LNCaP clone FGC (cell line): ENCODE results near the gene ARL4A.
"Not testable (repeated sequence)": the region's sequence is repeated elsewhere in the genome, so short reads cannot be mapped to it uniquely, and the experiment has no call there.

ENCODE experiments used
- DNase-seq: peaks from one replicate; pipeline ENCODE4 v3.0.0-alpha.2; 2011; ENCODE audit warnings: low read depth
- H3K4me3 ChIP-seq: 2 replicates; pipeline ENCODE4 v1.5.1; 2011; ENCODE audit warnings: mild to moderate bottlenecking, low read depth, low read length, control low read depth
- TF ChIP-seq, protein P1 (sequence below): IDR thresholded peaks from 2 replicates; pipeline ENCODE4 v1.5.1; 2012; ENCODE audit warnings: mild to moderate bottlenecking; ENCODE audit not compliant: control insufficient read depth, insufficient read depth; ENCODE audit errors: extremely low read depth

Gene ARL4A

DNA sequence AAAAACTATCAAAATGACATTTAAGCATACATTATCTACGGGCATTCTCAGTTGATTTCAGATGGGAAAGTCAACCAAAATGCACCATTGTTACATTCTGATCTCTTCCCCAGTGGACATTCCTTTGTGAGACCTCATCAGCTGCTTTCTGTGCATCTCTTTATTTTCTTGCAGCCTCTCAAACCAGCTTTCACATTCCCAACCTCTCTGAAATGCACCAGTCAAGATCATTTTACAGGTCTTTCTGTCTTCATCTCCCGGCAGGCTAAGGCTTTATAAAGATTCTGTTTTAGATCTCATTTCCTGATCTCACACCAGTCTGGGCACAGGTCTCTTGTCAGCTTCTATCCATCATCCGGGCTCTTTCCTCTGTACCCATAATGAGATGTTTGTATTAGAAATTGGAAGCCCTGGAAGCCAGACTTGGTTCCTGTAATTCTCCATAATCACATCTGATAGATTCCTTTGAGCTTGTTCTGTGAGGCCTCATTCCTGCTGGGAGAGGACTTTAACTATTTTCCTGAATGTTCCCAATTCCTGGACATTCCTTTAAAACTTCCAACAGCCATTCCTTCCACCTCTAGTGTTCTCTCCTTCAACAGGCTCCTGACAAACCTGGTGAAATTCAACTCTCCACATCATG is 44.3 kb upstream of the ARL4A start:
- TF ChIP-seq, protein P1, sequence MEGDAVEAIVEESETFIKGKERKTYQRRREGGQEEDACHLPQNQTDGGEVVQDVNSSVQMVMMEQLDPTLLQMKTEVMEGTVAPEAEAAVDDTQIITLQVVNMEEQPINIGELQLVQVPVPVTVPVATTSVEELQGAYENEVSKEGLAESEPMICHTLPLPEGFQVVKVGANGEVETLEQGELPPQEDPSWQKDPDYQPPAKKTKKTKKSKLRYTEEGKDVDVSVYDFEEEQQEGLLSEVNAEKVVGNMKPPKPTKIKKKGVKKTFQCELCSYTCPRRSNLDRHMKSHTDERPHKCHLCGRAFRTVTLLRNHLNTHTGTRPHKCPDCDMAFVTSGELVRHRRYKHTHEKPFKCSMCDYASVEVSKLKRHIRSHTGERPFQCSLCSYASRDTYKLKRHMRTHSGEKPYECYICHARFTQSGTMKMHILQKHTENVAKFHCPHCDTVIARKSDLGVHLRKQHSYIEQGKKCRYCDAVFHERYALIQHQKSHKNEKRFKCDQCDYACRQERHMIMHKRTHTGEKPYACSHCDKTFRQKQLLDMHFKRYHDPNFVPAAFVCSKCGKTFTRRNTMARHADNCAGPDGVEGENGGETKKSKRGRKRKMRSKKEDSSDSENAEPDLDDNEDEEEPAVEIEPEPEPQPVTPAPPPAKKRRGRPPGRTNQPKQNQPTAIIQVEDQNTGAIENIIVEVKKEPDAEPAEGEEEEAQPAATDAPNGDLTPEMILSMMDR = no peak
- no peak for DNase-seq
- H3K4me3 ChIP-seq = no peak overlapping the region

DNA sequence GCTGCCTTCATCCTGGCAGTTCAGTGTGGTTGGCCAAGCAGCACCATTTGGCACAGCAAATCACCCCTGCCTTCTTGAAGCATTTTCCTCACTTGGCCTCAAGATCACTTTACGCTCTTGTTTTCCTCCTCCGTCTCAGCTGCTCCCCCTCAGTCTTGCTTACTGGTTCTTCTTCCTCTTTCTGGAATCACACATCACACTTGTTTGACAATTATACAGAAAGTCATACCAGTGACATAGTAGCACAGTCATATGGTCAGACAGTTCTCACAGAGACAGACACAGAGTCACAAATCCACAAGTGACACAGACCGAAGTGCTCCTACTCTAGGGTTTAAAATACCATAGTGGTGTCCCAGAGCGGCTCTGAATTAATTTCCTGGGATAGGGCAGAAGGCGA is 43.8 kb upstream of the ARL4A start:
- TF ChIP-seq, protein P1 = no peak
- DNase-seq = no peak
- H3K4me3 ChIP-seq = no peak overlapping the region

DNA sequence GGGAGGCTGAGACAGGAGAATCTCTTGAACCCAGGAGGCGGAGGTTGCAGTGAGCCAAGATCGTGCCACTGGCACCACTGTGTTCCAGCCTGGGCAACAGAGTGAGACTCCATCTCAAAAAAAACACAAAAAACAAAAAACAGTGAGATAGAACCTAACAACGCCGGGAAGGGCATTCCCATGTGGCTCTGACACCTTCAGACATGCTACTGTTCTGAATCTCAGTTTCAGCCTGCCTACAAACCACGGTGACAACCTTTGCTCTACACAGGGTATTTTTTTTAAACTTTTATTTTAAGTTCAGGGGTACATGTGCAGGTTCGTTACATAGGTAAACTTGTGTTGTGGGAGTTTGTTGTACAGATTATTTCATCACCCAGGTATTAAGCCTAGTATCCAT is 42.2 kb upstream of the ARL4A start:
- DNase-seq, H3K4me3 ChIP-seq: not testable (repeated sequence)

- H3K4me3 ChIP-seq = no peak overlapping the region
- TF ChIP-seq, protein P1 = no peak
- no peak for DNase-seq
Measured at GRCh38 chr7:12646139-12646538, 41.3 kb upstream of the ARL4A start.

GRCh38 chr7:12647364-12648219 is 39.8 kb upstream of the ARL4A start:
- no peak overlapping the region for H3K4me3 ChIP-seq
- TF ChIP-seq, protein P1 = no peak
- peak; percentile 33 for DNase-seq

DNA sequence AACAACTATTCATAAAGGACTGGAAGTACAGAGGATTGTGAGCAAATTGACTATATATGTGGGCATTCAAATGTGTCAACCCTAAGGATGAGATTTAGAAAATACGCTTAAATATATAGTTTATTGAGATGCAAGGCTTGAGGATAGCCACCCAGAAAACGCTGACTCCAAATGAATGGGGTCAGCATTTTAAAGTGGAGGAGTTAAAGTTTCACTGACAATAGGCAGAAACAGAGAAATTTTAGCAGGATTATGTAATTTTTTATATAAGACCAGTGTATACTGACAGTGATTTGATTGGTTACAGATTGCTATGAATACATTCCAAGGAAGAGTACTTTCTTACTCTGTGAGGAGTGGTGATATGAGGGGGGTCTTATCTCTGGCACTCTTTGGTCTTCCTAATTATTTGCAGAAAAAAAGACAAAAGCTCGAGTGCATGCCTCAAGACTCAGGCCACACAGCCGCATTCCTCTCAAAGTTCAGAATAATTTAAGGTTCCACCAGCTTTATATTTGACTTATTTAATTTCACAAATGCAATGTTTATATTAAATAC is 38.6 kb upstream of the ARL4A start:
- DNase-seq = no peak
- TF ChIP-seq, protein P1 = no peak
- H3K4me3 ChIP-seq = no peak overlapping the region

GRCh38 chr7:12649348-12649747 is 38.1 kb upstream of the ARL4A start:
- no peak overlapping the region for H3K4me3 ChIP-seq
- no peak for DNase-seq
- TF ChIP-seq, protein P1 = no peak
